Measurements from ENCODE around the gene PRKAG2. TPM values are rescaled to one million over a fixed set of nuclear protein-coding genes. Genes with fewer than 3 reads are reported as not detected.

PRKAG2 gene
- total RNA-seq, 4 donors from 2014 or later = 25.1 to 57.8 (median 46.7) TPM

- intact Hi-C loops (cut with DNase I; ENCODE audit: low total_unique reads) = no loop called here
- TF ChIP-seq POLR2AphosphoS5 (IDR thresholded peaks at IDR 0.05) (no peak), POLR2A (IDR thresholded peaks at IDR 0.05) (no peak), EP300 (IDR thresholded peaks at IDR 0.05; ENCODE audit: low read depth) (no peak)
- TF ChIP-seq, protein P1, sequence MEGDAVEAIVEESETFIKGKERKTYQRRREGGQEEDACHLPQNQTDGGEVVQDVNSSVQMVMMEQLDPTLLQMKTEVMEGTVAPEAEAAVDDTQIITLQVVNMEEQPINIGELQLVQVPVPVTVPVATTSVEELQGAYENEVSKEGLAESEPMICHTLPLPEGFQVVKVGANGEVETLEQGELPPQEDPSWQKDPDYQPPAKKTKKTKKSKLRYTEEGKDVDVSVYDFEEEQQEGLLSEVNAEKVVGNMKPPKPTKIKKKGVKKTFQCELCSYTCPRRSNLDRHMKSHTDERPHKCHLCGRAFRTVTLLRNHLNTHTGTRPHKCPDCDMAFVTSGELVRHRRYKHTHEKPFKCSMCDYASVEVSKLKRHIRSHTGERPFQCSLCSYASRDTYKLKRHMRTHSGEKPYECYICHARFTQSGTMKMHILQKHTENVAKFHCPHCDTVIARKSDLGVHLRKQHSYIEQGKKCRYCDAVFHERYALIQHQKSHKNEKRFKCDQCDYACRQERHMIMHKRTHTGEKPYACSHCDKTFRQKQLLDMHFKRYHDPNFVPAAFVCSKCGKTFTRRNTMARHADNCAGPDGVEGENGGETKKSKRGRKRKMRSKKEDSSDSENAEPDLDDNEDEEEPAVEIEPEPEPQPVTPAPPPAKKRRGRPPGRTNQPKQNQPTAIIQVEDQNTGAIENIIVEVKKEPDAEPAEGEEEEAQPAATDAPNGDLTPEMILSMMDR (IDR thresholded peaks at IDR 0.05) = no peak
- no peaks in the 10 kb centered on the region for H3K36me3 ChIP-seq
Measured at GRCh38 chr7:151697942-151698341, 179.0 kb downstream of the PRKAG2 start.

GRCh38 chr7:151697515-151697895, 179.4 kb downstream of the PRKAG2 start:
- Histone ChIP-seq H3K27ac (no peak overlapping the region), H3K4me3 (no peak overlapping the region), H3K9me3 (no peaks in the 10 kb centered on the region), H3K36me3 (no peaks in the 10 kb centered on the region), H3K27me3 (no peaks in the 10 kb centered on the region), H3K4me1 (peaks cover 11 to 29% (median 17%) of the 10 kb centered on the region in 4 donors)
- in situ Hi-C loops (cut with MboI; ENCODE audit: low pct_ligation_motif_present in 1 of 4, low pct_unique_long_range_greater_than_20kb in 1 of 4, low sequenced_read_pairs in 3 of 4) (no loop called here), intact Hi-C loops (cut with DNase I; ENCODE audit: low total_unique reads) (no loop called here)
- no peak for TF ChIP-seq EP300 (IDR thresholded peaks at IDR 0.05; ENCODE audit: low read depth)
- 91% methylated on average over 10 of the region's 10 CpGs; no CpG with 5 or more reads in 1 of the 2 donors for WGBS, 2 donors (ENCODE audit: low coverage in 1 of 2)
- DNase-seq = no peak

More at GRCh38 chr7:151697942-151698341, 179.0 kb downstream of the PRKAG2 start:
- in situ Hi-C loops (cut with MboI; ENCODE audit: low pct_ligation_motif_present in 1 of 4, low pct_unique_long_range_greater_than_20kb in 1 of 4, low sequenced_read_pairs in 3 of 4) = no loop called here
- Histone ChIP-seq H3K4me3 (no peak overlapping the region), H3K4me1 (peaks cover 11 to 29% (median 17%) of the 10 kb centered on the region in 4 donors), H3K27ac (no peak overlapping the region), H3K27me3 (no peaks in the 10 kb centered on the region), H3K9me3 (no peaks in the 10 kb centered on the region)
- no peak for DNase-seq
- 94% methylated on average over 5 of the region's 5 CpGs; no CpG with 5 or more reads in 1 of the 2 donors for WGBS, 2 donors (ENCODE audit: low coverage in 1 of 2)

DNA sequence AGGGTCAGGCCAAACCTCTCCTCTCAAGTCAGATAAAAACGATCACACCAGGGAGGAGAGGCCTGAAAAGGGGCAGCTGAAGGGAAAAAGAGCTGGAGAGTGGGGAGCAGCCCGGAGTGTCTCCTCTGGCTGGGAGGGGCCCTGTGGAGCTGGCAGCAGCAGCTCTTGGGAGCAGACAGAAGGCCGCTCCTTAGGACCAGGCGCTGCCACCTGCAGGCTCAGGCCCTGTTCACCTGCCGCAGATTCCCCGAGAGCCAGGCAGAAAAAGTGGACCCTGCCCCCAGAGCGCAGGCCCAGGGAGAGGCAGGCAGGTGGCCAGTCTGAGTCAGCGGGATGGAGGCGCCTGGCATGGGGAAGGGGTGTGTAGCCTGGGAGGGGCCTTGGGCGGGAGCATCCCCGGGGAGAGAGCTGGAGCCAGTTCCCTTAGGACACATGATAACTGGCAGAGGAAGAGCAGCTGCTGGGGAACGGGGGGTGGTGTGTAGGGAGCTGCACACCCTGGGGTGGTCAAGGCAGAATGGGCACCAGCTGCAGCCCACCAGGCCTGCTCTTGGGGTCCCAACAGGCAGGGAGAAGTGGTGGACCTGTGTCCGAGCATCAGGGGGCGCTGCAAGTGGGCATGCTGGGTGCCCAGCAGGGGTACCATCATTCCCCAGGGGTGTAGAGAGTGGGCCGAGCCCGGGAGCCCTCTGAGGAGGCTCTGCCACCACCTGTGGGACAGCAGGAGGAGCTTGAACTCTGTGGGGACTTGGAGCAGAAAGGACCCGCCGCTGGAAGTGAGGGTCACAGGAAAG, 180.0 kb downstream of the PRKAG2 start:
- WGBS, 2 donors (ENCODE audit: low coverage in 1 of 2) = 63 to 80% methylated on average over 1 to 17 of the region's 18 CpGs
- H3K4me3 ChIP-seq = no peak overlapping the region
- no peaks in the 10 kb centered on the region for H3K36me3 ChIP-seq
- no peaks in the 10 kb centered on the region for H3K27me3 ChIP-seq
- DNase-seq = peak; percentile 80
- no peaks in the 10 kb centered on the region for H3K9me3 ChIP-seq
- intact Hi-C loops (cut with DNase I; ENCODE audit: low total_unique reads) = no loop called here
- TF ChIP-seq EP300 (IDR thresholded peaks at IDR 0.05; ENCODE audit: low read depth) (no peak), POLR2AphosphoS5 (IDR thresholded peaks at IDR 0.05) (peak in 2 of 3 donors; percentile 10 to 35)
- TF ChIP-seq, protein P1 (IDR thresholded peaks at IDR 0.05) = peak in 1 of 5 experiments; percentile 13
- in situ Hi-C loops (cut with MboI; ENCODE audit: low pct_ligation_motif_present in 1 of 4, low pct_unique_long_range_greater_than_20kb in 1 of 4, low sequenced_read_pairs in 3 of 4) = no loop called here
- H3K27ac ChIP-seq = peak overlapping the region in 2 of 4 donors; percentile 27 to 36
- peaks cover 11 to 29% (median 17%) of the 10 kb centered on the region in 4 donors for H3K4me1 ChIP-seq

DNA sequence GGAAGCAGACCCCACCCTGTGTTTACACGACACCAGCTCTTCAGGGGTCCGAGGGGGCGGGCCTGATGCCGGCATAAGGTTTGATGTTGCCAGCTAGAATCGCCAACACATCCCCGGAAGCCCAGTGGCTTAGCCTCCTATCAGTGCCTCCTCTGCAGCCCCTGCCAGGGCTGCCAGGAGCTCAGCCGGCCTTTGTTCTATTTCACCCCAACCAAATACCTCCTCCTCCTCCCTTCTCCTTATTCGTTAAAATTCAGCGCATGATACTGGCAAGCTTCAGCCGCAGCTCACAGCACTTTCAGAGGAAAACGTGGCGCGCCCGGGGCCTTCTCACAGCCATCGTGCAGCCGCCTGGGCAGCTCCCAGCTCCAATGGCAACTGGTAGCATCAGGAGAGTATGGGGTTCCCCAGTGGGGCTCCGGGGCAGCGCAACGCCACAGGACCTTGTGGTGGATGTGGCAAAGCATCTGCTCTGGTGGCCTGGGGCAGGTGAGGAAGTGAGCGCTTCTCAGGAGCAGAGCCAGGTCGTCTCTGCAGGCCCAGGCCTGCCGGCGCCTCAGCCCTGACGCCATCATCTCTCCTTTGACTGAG, 180.9 kb downstream of the PRKAG2 start:
- H3K36me3 ChIP-seq = no peaks in the 10 kb centered on the region
- WGBS, 2 donors (ENCODE audit: low coverage in 1 of 2) = 84 to 100% methylated on average over 4 to 24 of the region's 24 CpGs
- no peaks in the 10 kb centered on the region for H3K9me3 ChIP-seq
- H3K27ac ChIP-seq = peak overlapping the region in 3 of 4 donors; percentile 20 to 36 (median 27)
- H3K4me3 ChIP-seq = no peak overlapping the region
- intact Hi-C loops (cut with DNase I; ENCODE audit: low total_unique reads) (no loop called here), in situ Hi-C loops (cut with MboI; ENCODE audit: low pct_ligation_motif_present in 1 of 4, low pct_unique_long_range_greater_than_20kb in 1 of 4, low sequenced_read_pairs in 3 of 4) (no loop called here)
- H3K27me3 ChIP-seq = no peaks in the 10 kb centered on the region
- TF ChIP-seq POLR2A (IDR thresholded peaks at IDR 0.05) = no peak
- TF ChIP-seq, protein P1 (IDR thresholded peaks at IDR 0.05) = no peak
- TF ChIP-seq EP300 (IDR thresholded peaks at IDR 0.05; ENCODE audit: low read depth) = no peak
- no peak for TF ChIP-seq POLR2AphosphoS5 (IDR thresholded peaks at IDR 0.05)
- DNase-seq = no peak
- peaks cover 11 to 29% (median 17%) of the 10 kb centered on the region in 4 donors for H3K4me1 ChIP-seq

Data from transverse colon (tissue), 4 donors.